ENCODE data around the gene DNAL1.

The DNAL1 gene

DNA sequence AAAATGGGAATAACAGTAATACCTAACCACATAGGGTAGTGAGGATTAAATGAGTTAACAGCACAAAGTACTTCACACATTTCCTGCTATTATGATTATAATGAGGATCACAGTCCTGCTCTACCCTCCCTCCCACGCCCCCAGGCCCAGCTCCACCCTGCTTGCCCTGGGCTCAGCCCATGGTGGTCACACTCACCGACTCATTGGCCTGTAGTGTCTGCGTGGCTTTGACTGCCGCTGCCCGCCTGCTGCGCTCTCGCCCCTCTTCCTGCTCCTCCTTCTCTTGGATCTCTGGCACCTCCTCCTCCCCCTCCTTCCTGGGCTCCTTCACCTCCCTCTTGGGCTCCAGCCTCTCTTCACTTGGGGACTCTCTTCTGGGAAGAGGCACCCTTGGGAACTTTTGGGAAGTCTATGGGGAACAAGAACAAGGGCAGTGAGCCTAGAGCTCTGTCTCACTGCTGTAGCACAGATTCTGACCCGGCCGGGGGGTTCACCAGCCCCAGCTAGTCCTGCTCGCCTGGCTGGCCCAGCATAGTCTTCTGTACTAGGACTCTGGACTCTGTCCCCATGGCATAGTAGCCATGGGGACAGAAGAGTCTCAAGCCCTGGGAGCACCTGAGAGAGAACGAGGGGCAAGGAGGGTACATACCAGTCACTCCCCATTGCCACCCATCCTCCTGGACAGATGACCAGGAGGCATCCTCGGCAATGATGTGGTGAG lies 76.5 kb downstream of the DNAL1 start:
- no peak for TF ChIP-seq Cebpa-rat (IDR thresholded peaks at IDR 0.05)
- Histone ChIP-seq H3K4me2 (no peak overlapping the region), H3K4me3 (no peak overlapping the region), H3K9me3 (no peaks in the 10 kb centered on the region), H3K27ac (no peak overlapping the region), H4K20me1 (peaks cover 56% of the 10 kb centered on the region), H3K36me3 (peaks cover 99% of the 10 kb centered on the region), H3K4me1 (peaks cover 27% of the 10 kb centered on the region), H3K27me3 (no peaks in the 10 kb centered on the region), H3K9ac (no peak overlapping the region)

GRCh38 chr14:73722581-73722980 lies 77.8 kb downstream of the DNAL1 start:
- Histone ChIP-seq H3K27me3 (no peaks in the 10 kb centered on the region), H3K9me3 (no peaks in the 10 kb centered on the region), H3K27ac (no peak overlapping the region), H3K4me1 (peaks cover 29% of the 10 kb centered on the region), H3K4me3 (no peak overlapping the region), H4K20me1 (peaks cover 56% of the 10 kb centered on the region), H3K4me2 (no peak overlapping the region), H3K36me3 (peaks cover 99% of the 10 kb centered on the region), H3K9ac (no peak overlapping the region)
- no peak for TF ChIP-seq Cebpa-rat (IDR thresholded peaks at IDR 0.05)

DNA sequence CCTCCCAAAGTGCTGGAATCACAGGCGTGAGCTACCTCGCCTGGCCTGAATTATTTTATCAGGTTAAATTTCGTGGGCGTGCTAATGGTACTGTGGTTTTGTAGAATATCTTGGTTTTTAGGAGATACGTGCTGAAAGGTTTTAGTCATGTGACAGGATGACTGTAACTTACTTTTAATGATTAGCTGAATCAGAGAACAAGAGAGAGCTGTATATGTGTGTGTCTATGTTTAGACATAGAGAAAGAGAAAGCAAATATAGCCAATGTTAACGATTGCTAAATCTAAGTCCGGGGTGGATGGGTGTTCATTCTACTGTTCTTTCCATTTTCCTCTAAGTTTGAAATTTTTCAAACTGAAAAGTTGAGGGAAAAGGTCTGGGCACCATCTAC lies 78.6 kb downstream of the DNAL1 start:
- Histone ChIP-seq H3K4me3 (no peak overlapping the region), H3K9ac (no peak overlapping the region), H3K27ac (no peak overlapping the region), H3K9me3 (no peaks in the 10 kb centered on the region), H3K4me1 (peaks cover 29% of the 10 kb centered on the region), H3K27me3 (no peaks in the 10 kb centered on the region), H4K20me1 (peaks cover 56% of the 10 kb centered on the region), H3K36me3 (peaks cover 99% of the 10 kb centered on the region), H3K4me2 (no peak overlapping the region)
- no peak for TF ChIP-seq Cebpa-rat (IDR thresholded peaks at IDR 0.05)

- H3K36me3 ChIP-seq = peaks cover 99% of the 10 kb centered on the region
- H3K4me2 ChIP-seq = no peak overlapping the region
- peaks cover 31% of the 10 kb centered on the region for H3K4me1 ChIP-seq
- no peaks in the 10 kb centered on the region for H3K27me3 ChIP-seq
- H3K9ac ChIP-seq = peak overlapping the region; percentile 21
- H4K20me1 ChIP-seq = peaks cover 57% of the 10 kb centered on the region
- no peak overlapping the region for H3K27ac ChIP-seq
- no peak for TF ChIP-seq Cebpa-rat (IDR thresholded peaks at IDR 0.05)
- no peak overlapping the region for H3K4me3 ChIP-seq
- no peaks in the 10 kb centered on the region for H3K9me3 ChIP-seq
Observed at GRCh38 chr14:73723797-73724661, 79.2 kb downstream of the DNAL1 start.

GRCh38 chr14:73724696-73725095 lies 79.9 kb downstream of the DNAL1 start:
- Histone ChIP-seq H3K4me3 (no peak overlapping the region), H3K27me3 (no peaks in the 10 kb centered on the region), H3K9ac (peak overlapping the region; percentile 21; the same call in 1 of the 2 replicates), H3K9me3 (no peaks in the 10 kb centered on the region), H4K20me1 (peaks cover 60% of the 10 kb centered on the region), H3K4me1 (peaks cover 32% of the 10 kb centered on the region), H3K4me2 (no peak overlapping the region), H3K36me3 (peaks cover 99% of the 10 kb centered on the region), H3K27ac (no peak overlapping the region)
- no peak for TF ChIP-seq Cebpa-rat (IDR thresholded peaks at IDR 0.05)

DNA sequence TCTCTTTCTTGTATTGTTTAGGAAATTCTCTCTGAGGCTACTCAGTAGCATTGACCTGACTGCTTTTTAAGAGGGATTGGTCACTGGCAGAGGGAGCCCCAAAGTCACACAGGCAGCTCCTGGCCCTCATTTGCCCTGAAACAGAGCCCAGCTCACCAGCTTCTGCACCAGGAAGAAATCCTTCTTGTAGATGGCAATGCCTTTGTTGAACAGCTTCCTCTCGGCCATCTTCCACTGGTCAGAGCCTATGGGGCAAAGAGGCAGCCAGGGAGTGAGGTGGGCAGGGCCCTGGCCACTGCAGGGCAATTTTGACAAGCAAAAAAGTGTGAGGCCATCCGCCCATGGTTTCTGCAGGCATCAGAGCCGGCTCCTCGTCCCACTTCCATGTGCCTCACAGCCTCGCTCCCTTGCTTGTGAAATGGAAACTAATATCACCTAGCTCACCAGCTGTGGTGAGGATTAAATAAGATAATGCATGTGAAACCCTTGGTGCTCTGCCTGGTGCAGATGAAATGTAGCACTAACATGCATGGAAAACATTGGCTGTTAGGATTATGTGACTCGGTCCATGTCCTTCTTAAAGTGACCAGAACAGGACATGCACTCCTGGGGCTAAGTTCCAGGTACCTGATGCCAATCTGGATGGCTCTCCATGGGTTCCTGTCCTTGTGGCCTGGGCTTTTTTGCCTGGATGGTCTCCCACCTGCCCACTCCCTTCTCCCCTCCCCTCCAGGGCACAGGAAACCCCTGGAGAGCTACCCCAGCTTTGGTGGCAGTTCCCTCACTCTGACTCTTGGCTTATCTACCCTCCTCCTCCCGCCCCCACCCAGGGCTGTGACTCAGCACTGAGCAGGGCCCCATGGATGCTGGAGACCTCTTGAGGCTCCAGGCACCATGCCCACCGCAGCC lies 80.6 kb downstream of the DNAL1 start:
- peaks cover 32% of the 10 kb centered on the region for H3K4me1 ChIP-seq
- no peak overlapping the region for H3K4me3 ChIP-seq
- H3K27me3 ChIP-seq = no peaks in the 10 kb centered on the region
- TF ChIP-seq Cebpa-rat (IDR thresholded peaks at IDR 0.05) = no peak
- no peaks in the 10 kb centered on the region for H3K9me3 ChIP-seq
- peak overlapping the region; percentile 23; the same call in 1 of the 2 replicates for H3K9ac ChIP-seq
- H3K4me2 ChIP-seq = no peak overlapping the region
- H3K27ac ChIP-seq = no peak overlapping the region
- peaks cover 99% of the 10 kb centered on the region for H3K36me3 ChIP-seq
- H4K20me1 ChIP-seq = peaks cover 60% of the 10 kb centered on the region

DNA sequence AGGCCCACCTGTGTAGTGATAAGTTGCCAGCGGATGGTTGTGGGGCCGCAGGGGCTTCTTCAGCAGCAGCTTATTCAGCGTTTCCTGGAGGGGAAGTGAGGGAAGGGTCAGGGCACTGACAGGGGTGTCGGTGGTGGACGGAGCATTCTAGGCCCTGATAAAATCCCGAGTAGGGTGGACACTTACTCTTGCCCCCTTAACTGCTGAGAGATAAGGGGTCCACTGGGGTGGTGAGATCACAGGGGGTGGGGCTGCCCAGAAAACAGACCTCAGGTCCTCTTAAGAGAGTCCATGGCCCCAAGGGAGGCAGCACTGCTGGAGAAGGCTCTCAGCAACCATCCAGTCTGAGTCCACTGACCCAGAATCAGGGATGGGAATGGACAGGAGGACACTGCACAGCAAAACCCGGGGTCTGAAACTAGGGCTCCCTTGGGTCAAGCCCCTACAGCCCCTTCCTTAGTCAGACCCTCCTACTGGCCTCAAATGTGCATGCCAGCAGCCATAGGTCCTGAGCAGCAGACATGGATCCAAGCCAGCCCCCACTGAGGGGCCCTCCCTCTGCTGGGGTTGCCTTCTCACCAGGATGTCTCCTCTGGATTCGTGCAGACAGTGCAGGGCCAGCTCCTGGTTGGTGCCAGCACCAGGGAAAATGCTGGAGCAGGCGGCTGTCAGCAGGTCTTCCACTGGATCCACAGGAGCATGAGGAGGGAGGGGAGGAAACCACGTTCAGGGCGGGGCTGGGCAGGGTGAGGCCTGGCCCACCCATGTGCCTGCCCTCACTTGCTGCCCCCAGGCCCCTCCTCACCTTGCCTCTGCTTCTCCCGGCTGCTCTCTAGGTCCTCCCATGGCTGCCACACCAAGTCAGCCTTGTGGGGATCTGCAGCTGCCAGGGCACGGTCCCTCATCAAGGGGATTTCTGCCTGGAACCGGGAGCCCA lies 81.5 kb downstream of the DNAL1 start:
- H3K4me2 ChIP-seq = no peak overlapping the region
- H3K9ac ChIP-seq = peak overlapping the region; percentile 23; the same call in 1 of the 2 replicates
- peaks cover 99% of the 10 kb centered on the region for H3K36me3 ChIP-seq
- H4K20me1 ChIP-seq = peaks cover 62% of the 10 kb centered on the region
- peaks cover 32% of the 10 kb centered on the region for H3K4me1 ChIP-seq
- no peaks in the 10 kb centered on the region for H3K27me3 ChIP-seq
- H3K4me3 ChIP-seq = no peak overlapping the region
- no peaks in the 10 kb centered on the region for H3K9me3 ChIP-seq
- no peak for TF ChIP-seq Cebpa-rat (IDR thresholded peaks at IDR 0.05)
- peak overlapping the region; percentile 18; the same call in 1 of the 2 replicates for H3K27ac ChIP-seq

DNA sequence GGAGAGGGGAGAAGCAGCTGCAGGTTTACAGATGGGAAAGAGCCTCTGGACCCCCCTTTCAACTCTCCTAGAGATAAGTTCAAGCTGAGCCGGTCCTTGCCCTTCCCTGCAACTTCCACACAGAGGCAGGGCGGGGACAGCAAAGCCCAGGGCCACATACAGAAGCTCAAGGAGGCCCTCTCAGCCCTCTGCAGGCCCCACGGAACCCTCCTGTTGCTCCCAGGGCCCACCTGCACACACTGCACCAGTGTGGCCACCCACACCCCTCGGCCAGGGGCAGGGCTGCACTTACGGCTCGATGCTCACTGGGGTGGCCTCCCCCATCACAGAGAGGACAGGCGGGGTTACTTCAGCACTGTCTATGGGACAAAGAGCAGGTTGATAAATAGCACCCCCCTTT lies 82.4 kb downstream of the DNAL1 start:
- Histone ChIP-seq H3K27me3 (no peaks in the 10 kb centered on the region), H3K27ac (no peak overlapping the region), H3K4me1 (peaks cover 32% of the 10 kb centered on the region), H4K20me1 (peaks cover 67% of the 10 kb centered on the region), H3K4me2 (no peak overlapping the region), H3K36me3 (peaks cover 99% of the 10 kb centered on the region), H3K9me3 (no peaks in the 10 kb centered on the region), H3K4me3 (no peak overlapping the region), H3K9ac (peak overlapping the region; percentile 23; the same call in 1 of the 2 replicates)
- TF ChIP-seq Cebpa-rat (IDR thresholded peaks at IDR 0.05) = no peak
